ENCODE results near the gene RNF183.
"Not testable (repeated sequence)": the region's sequence is repeated elsewhere in the genome, so short reads cannot be mapped to it uniquely, and the experiment has no call there.

RNF183 gene

GRCh38 chr9:113299800-113300292, 3.3 kb downstream of the RNF183 start:
- in situ Hi-C loops (cut with MboI; ENCODE audit: low pct_unique_long_range_greater_than_20kb, low sequenced_read_pairs, unreplicated experiment) = loop anchor here (25.0 kb wide), 1 partner anchor 362 kb away; no protein-coding TSS in a partner anchor
- TF ChIP-seq CTCF (IDR thresholded peaks at IDR 0.05; ENCODE audit: extremely low read depth, insufficient read depth, missing control alignments) = no peak
- DNase-seq (ENCODE audit: low spot score) = no peak

GRCh38 chr9:113298924-113299770, 4.0 kb downstream of the RNF183 start:
- in situ Hi-C loops (cut with MboI; ENCODE audit: low pct_unique_long_range_greater_than_20kb, low sequenced_read_pairs, unreplicated experiment) = no loop called here
- no peak for TF ChIP-seq CTCF (IDR thresholded peaks at IDR 0.05; ENCODE audit: extremely low read depth, insufficient read depth, missing control alignments)
- no peak for DNase-seq (ENCODE audit: low spot score)

- in situ Hi-C loops (cut with MboI; ENCODE audit: low pct_unique_long_range_greater_than_20kb, low sequenced_read_pairs, unreplicated experiment) = no loop called here
- DNase-seq (ENCODE audit: low spot score) = no peak
- no peak for TF ChIP-seq CTCF (IDR thresholded peaks at IDR 0.05; ENCODE audit: extremely low read depth, insufficient read depth, missing control alignments)
Observed at GRCh38 chr9:113298311-113298710, 4.9 kb downstream of the RNF183 start.

- no peak for TF ChIP-seq CTCF (IDR thresholded peaks at IDR 0.05; ENCODE audit: extremely low read depth, insufficient read depth, missing control alignments)
- no peak for DNase-seq (ENCODE audit: low spot score)
- in situ Hi-C loops (cut with MboI; ENCODE audit: low pct_unique_long_range_greater_than_20kb, low sequenced_read_pairs, unreplicated experiment) = no loop called here
Observed at GRCh38 chr9:113296796-113297558, 6.2 kb downstream of the RNF183 start.

GRCh38 chr9:113296247-113296646, 6.9 kb downstream of the RNF183 start:
- DNase-seq (ENCODE audit: low spot score); in situ Hi-C loops (cut with MboI; ENCODE audit: low pct_unique_long_range_greater_than_20kb, low sequenced_read_pairs, unreplicated experiment): not testable (repeated sequence)

- no peak for DNase-seq (ENCODE audit: low spot score)
- TF ChIP-seq CTCF (IDR thresholded peaks at IDR 0.05; ENCODE audit: extremely low read depth, insufficient read depth, missing control alignments) = no peak
- in situ Hi-C loops (cut with MboI; ENCODE audit: low pct_unique_long_range_greater_than_20kb, low sequenced_read_pairs, unreplicated experiment) = no loop called here
Observed at GRCh38 chr9:113293285-113293878, 9.8 kb downstream of the RNF183 start.
